ENCODE results near the gene KCTD14. TPM values are rescaled to one million over a fixed set of nuclear protein-coding genes. Genes with fewer than 3 reads are reported as not detected.

KCTD14 gene
- total and polyA plus RNA-seq, 2 of the 8 experiments (the other 6 are each of a cell fraction or from before 2014, with no cell fraction given), result 21.6 to 24.9 TPM

GRCh38 chr11:78030429-78031325 lies 7.6 kb upstream of the KCTD14 start:
- H3K36me3 ChIP-seq (ENCODE audit: control insufficient read depth in 2 of 4, insufficient read depth in 4 of 4, low read length in 3 of 4), result no peaks in the 10 kb centered on the region
- H3K27ac ChIP-seq (ENCODE audit: low read depth, low read length), result no peak overlapping the region
- no peak overlapping the region for H3K4ac ChIP-seq (replicated peaks; ENCODE audit: insufficient read length, low read depth, low read length)
- H3K27me3 ChIP-seq (replicated peaks in 1 of 4; ENCODE audit: control insufficient read depth in 3 of 4, extremely low read depth in 1 of 4, insufficient read depth in 3 of 4, low read length in 3 of 4), result no peaks in the 10 kb centered on the region
- H2BK5ac ChIP-seq (ENCODE audit: low read depth, low read length), result no peak overlapping the region
- no peak overlapping the region for H2BK120ac ChIP-seq (replicated peaks; ENCODE audit: low read depth, low read length)
- no peak overlapping the region for H3K23ac ChIP-seq (ENCODE audit: insufficient read length)
- H3K4me2 ChIP-seq (ENCODE audit: insufficient read depth in 1 of 2, low read depth in 2 of 2, low read length in 2 of 2), result no peak overlapping the region
- H2AK5ac ChIP-seq (ENCODE audit: low read depth, low read length), result no peak overlapping the region
- H2BK15ac ChIP-seq (ENCODE audit: low read length), result no peak overlapping the region
- WGBS, 2 experiments (ENCODE audit: extremely low coverage in 1 of 2, insufficient coverage in 1 of 2, insufficient read length in 1 of 2, insufficient replicate concordance in 2 of 2, low coverage in 1 of 2, low lambda C conversion rate in 2 of 2, missing lambda C conversion rate in 1 of 2), result 83% methylated on average over 7 of the region's 7 CpGs; no CpG with 5 or more reads in 1 of the 2 experiments
- no peaks in the 10 kb centered on the region for H3K79me1 ChIP-seq (ENCODE audit: low read depth, low read length)
- ChIA-PET CTCF (ENCODE audit: partially characterized antibody) (interaction anchor here (0.6 to 9.0 kb wide), 5 partner anchors 10 to 89 kb away, joined by 3 to 92 read pairs (median 3); no protein-coding TSS in a partner anchor), POLR2A (ENCODE audit: partially characterized antibody) (interaction anchor here (1.2 kb wide), 1 partner anchor 50 kb away, joined by 3 read pairs; no protein-coding TSS in a partner anchor)
- H3K18ac ChIP-seq (ENCODE audit: extremely low read depth, low read length), result no peak overlapping the region; the same call in 1 of the 2 replicates
- no peak overlapping the region for H3K56ac ChIP-seq (replicated peaks; ENCODE audit: insufficient read length, low read depth, low read length)
- H3K9me3 ChIP-seq (ENCODE audit: insufficient read depth in 2 of 2, low read depth in 1 of 2, low read length in 1 of 2), result no peaks in the 10 kb centered on the region
- DNase-seq (ENCODE audit: low read depth in 1 of 2, low spot score in 2 of 2) (no peak), FAIRE-seq (no peak)
- peak overlapping the region; percentile 21; the same call in 1 of the 2 replicates for H2BK20ac ChIP-seq (ENCODE audit: low read length)
- no peak overlapping the region for H4K8ac ChIP-seq (ENCODE audit: extremely low read depth, insufficient read depth, low read length)
- H3K79me2 ChIP-seq (ENCODE audit: control insufficient read depth in 1 of 2, insufficient read depth in 2 of 2, low read length in 2 of 2), result no peaks in the 10 kb centered on the region
- peaks cover 0 to 6% (median 0%) of the 10 kb centered on the region in 4 experiments; a peak in 1 of 7 replicates for H3K4me1 ChIP-seq (replicated peaks in 1 of 4; ENCODE audit: control insufficient read depth in 3 of 4, insufficient read depth in 4 of 4, low read length in 3 of 4)
- no peak overlapping the region for H2BK12ac ChIP-seq (ENCODE audit: low read depth, low read length)
- no peak overlapping the region for H4K91ac ChIP-seq (replicated peaks; ENCODE audit: insufficient read length, low read length)
- no peaks in the 10 kb centered on the region for H4K20me1 ChIP-seq (replicated peaks in 1 of 2; ENCODE audit: control insufficient read depth in 1 of 2, insufficient read depth in 2 of 2, low read length in 2 of 2)
- no peak overlapping the region for H3K14ac ChIP-seq (ENCODE audit: insufficient read length)
- H3K4me3 ChIP-seq (ENCODE audit: extremely low read depth in 1 of 4, insufficient read depth in 2 of 4, low read depth in 3 of 4, low read length in 4 of 4), result no peak overlapping the region
- H4K5ac ChIP-seq (ENCODE audit: insufficient read length, low read depth, low read length), result no peak overlapping the region
- peak overlapping the region; percentile 72 for H2AFZ ChIP-seq (ENCODE audit: low read length)
- H3K9ac ChIP-seq (replicated peaks in 1 of 4; ENCODE audit: extremely low read depth in 1 of 4, low read depth in 3 of 4, low read length in 3 of 4), result no peak overlapping the region
- TF ChIP-seq RFX5 (IDR thresholded peaks at IDR 0.05; ENCODE audit: borderline replicate concordance, low read depth, low read length) (no peak), BRCA1 (IDR thresholded peaks at IDR 0.05; ENCODE audit: low read depth, low read length) (no peak), ZNF274 (IDR thresholded peaks at IDR 0.05; ENCODE audit: borderline replicate concordance, extremely low read depth, low read length) (no peak), ATF3 (IDR thresholded peaks at IDR 0.05; ENCODE audit: insufficient read depth, low read depth, low read length) (no peak), CHD2 (IDR thresholded peaks at IDR 0.05; ENCODE audit: low read length) (no peak), SIX5 (IDR thresholded peaks at IDR 0.05; ENCODE audit: low read depth, low read length) (no peak), POLR2A (IDR thresholded peaks at IDR 0.05; ENCODE audit: control extremely low read depth in 1 of 2, low read depth in 2 of 2, low read length in 2 of 2) (no peak)
- H3K23me2 ChIP-seq (ENCODE audit: low read depth, low read length), result no peaks in the 10 kb centered on the region
